Smooth muscle cell of the umbilical artery (primary cell): ENCODE data around the gene DPEP3. TPM values are rescaled to one million over a fixed set of nuclear protein-coding genes. Genes with fewer than 3 reads are reported as not detected.

Source experiments
- total RNA-seq: library from RNA; depleted of rRNA; stranded (reverse); fragments of >200 nt; gene quantifications from 2 replicates; pipeline ENCODE4 v1.2.3, GENCODE V29; 2014

Gene DPEP3
- total RNA-seq, result not detected in 2 replicates

GRCh38 chr16:67979955-67980678, at the start of gene DPEP3:
Gene DPEP3, minus strand, starts transcription at chr16:67980499. Its CDS starts 119 bp downstream, at chr16:67980380.

GRCh38 chr16:68022728-68023537, 42.6 kb upstream of the DPEP3 start, which contains the start of the genes DDX28 and DUS2:
Gene DDX28, minus strand, starts transcription at chr16:68023232. Its CDS starts 30 bp downstream, at chr16:68023202.
Gene DUS2, plus strand, starts transcription at chr16:68023284. Its CDS starts 14,740 bp downstream, at chr16:68038024.

GRCh38 chr16:68015681-68016080, 35.4 kb upstream of the DPEP3 start, which contains the start of gene DPEP2NB:
Gene DPEP2NB, minus strand, starts transcription at chr16:68015911. Its CDS starts 141 bp downstream, at chr16:68015770.

GRCh38 chr16:67998779-67999688, 18.7 kb upstream of the DPEP3 start, which contains the start of gene DPEP2:
Gene DPEP2, minus strand, starts transcription at chr16:67999484. Its CDS starts 6,272 bp downstream, at chr16:67993212.

GRCh38 chr16:67968400-67969253, 11.7 kb downstream of the DPEP3 start, which contains the start of gene SLC12A4:
Gene SLC12A4, minus strand, starts transcription at chr16:67968637. Its CDS starts 84 bp downstream, at chr16:67968553.

GRCh38 chr16:67943619-67944504, 36.4 kb downstream of the DPEP3 start, which contains the start of gene LCAT:
Gene LCAT, minus strand, starts transcription at chr16:67944120. Its CDS starts 19 bp downstream, at chr16:67944101.

GRCh38 chr16:67936124-67936879, 44.0 kb downstream of the DPEP3 start, which contains the start of gene PSMB10:
Gene PSMB10, minus strand, starts transcription at chr16:67936850. Its CDS starts 101 bp downstream, at chr16:67936749.

GRCh38 chr16:67931712-67932461, 48.4 kb downstream of the DPEP3 start, which contains the start of gene CTRL:
Gene CTRL, minus strand, starts transcription at chr16:67931862. Its CDS starts 10 bp downstream, at chr16:67931852.

Other genes with a start within 250 kb of the DPEP3 start
- gene RANBP10, start 173.9 kb downstream of the DPEP3 start, total RNA-seq, result 3.9 and 7.1 TPM in 2 replicates
- gene TSNAXIP1, start 173.6 kb downstream of the DPEP3 start, total RNA-seq, result 0.32 and 1.5 TPM in 2 replicates
- gene THAP11, start 138.2 kb downstream of the DPEP3 start, total RNA-seq, result 31.1 and 35.3 TPM in 2 replicates
- gene NUTF2, start 133.6 kb downstream of the DPEP3 start, total RNA-seq, result 73.9 and 178 TPM in 2 replicates
- 19.9 and 29.6 TPM in 2 replicates for gene CENPT, start 132.8 kb downstream of the DPEP3 start, total RNA-seq
- gene EDC4, start 107.4 kb downstream of the DPEP3 start, total RNA-seq, result 46.9 and 83.3 TPM in 2 replicates
- not detected in 2 replicates for gene NRN1L, start 95.6 kb downstream of the DPEP3 start, total RNA-seq
- 27.6 and 28.9 TPM in 2 replicates for gene PSKH1, start 87.2 kb downstream of the DPEP3 start, total RNA-seq
- under 0.01 and 0.51 TPM in 2 replicates for gene CTRL, start 48.6 kb downstream of the DPEP3 start, total RNA-seq
- 22.0 and 46.3 TPM in 2 replicates for gene PSMB10, start 43.6 kb downstream of the DPEP3 start, total RNA-seq
- gene LCAT, start 36.4 kb downstream of the DPEP3 start, total RNA-seq, result 6.5 and 10.4 TPM in 2 replicates
- 119 and 195 TPM in 2 replicates for gene SLC12A4, start 11.9 kb downstream of the DPEP3 start, total RNA-seq
- gene DPEP2, start 19.0 kb upstream of the DPEP3 start, total RNA-seq, result not detected in 2 replicates
- not detected in 2 replicates for gene DPEP2NB, start 35.4 kb upstream of the DPEP3 start, total RNA-seq
- 7.3 and 8.3 TPM in 2 replicates for gene DDX28, start 42.7 kb upstream of the DPEP3 start, total RNA-seq
- 12.5 and 21.1 TPM in 2 replicates for gene DUS2, start 42.8 kb upstream of the DPEP3 start, total RNA-seq
- 8.3 and 12.4 TPM in 2 replicates for gene NFATC3, start 104.9 kb upstream of the DPEP3 start, total RNA-seq